ENCODE measurements around the gene TAS1R1. TPM values are rescaled to one million over a fixed set of nuclear protein-coding genes. Genes with fewer than 3 reads are reported as not detected.

TAS1R1 gene
- polyA plus RNA-seq, 2 of the 4 experiments (the other 2 are of a cell fraction) = not detected

DNA sequence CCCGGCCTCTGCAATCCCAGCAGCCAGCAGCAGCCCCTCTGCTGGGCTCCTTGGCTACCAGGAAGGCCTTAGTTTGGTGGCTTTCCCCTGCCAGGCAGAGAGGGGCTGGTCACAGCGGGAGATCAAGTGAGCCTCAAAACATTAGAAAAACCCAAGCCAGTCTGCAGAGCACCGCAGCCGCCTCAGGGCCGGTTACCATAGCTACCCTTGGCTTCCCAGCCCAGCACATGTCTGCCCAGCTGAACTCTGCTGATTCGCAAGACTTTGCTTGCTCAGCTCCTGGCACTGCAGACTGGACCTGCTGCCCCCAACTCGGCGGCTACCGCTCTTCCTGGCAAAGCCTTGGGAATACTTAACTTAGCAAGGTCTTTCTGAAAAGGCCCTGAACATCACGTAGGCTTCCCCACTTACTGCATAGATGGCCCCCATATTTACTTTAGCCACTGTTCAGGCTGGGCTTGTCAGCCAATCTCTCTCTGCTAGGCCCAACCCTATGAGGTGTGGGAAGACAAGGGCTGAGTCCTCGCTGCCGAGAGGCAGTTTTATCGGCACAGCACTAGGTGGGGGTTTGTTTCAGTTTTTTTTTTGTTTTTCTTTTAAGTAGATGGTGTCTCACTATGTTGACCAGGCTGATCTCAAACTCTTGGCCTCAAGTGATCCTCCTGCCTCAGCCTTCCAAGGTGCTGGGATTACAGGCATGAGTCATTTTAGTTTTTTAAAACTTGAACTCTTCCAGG, 35.0 kb upstream of the TAS1R1 start:
- ChIA-PET CTCF (interaction anchor here (1.4 to 2.1 kb wide), 2 partner anchors 33 to 35 kb away, joined by 3 to 5 read pairs; partner anchors contain the start of genes NOL9 and TAS1R1), POLR2A (no interaction called here)
- Histone ChIP-seq H3K4me1 (no peaks in the 10 kb centered on the region), H3K27ac (no peak overlapping the region), H3K9me3 (no peaks in the 10 kb centered on the region), H3K4me2 (no peak overlapping the region), H3K4me3 (no peak overlapping the region)
- FAIRE-seq (no peak), DNase-seq (ENCODE audit: low read depth in 1 of 2, low spot score in 1 of 2) (no peak), ATAC-seq (peak; percentile 26 to 28; a peak in 4 of 6 replicates)
- WGBS (ENCODE audit: missing lambda C conversion rate) = 82% methylated on average over 10 of the region's 13 CpGs
- TF ChIP-seq KDM1A (IDR thresholded peaks at IDR 0.05; ENCODE audit: low read depth) = no peak
- no peak for TF ChIP-seq CBX8 (IDR thresholded peaks at IDR 0.05)
- no peak for TF ChIP-seq POLR2AphosphoS2 (conservative IDR thresholded peaks at IDR 0.05; ENCODE audit: low read length)
- TF ChIP-seq EHMT2 (IDR thresholded peaks at IDR 0.05; ENCODE audit: low read depth) = no peak
- no peak for TF ChIP-seq RAD21 (conservative IDR thresholded peaks at IDR 0.05 in 1 of 2, IDR thresholded peaks at IDR 0.05 in 1 of 2)
- no peak for TF ChIP-seq ZSCAN20 (CRISPR knock-in tag; IDR thresholded peaks at IDR 0.05)
- TF ChIP-seq, protein P1, sequence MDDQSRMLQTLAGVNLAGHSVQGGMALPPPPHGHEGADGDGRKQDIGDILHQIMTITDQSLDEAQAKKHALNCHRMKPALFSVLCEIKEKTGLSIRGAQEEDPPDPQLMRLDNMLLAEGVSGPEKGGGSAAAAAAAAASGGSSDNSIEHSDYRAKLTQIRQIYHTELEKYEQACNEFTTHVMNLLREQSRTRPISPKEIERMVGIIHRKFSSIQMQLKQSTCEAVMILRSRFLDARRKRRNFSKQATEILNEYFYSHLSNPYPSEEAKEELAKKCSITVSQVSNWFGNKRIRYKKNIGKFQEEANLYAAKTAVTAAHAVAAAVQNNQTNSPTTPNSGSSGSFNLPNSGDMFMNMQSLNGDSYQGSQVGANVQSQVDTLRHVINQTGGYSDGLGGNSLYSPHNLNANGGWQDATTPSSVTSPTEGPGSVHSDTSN (IDR thresholded peaks at IDR 0.05) = no peak
- TF ChIP-seq ZFP36 (IDR thresholded peaks at IDR 0.05; ENCODE audit: borderline replicate concordance, partially characterized antibody) = no peak
- no peak for TF ChIP-seq GATA3 (IDR thresholded peaks at IDR 0.05; ENCODE audit: borderline replicate concordance)
- no peak for TF ChIP-seq NPAS2 (CRISPR knock-in tag; IDR thresholded peaks at IDR 0.05; ENCODE audit: borderline replicate concordance)
- TF ChIP-seq CHD4 (IDR thresholded peaks at IDR 0.05; ENCODE audit: borderline replicate concordance) = no peak

DNA sequence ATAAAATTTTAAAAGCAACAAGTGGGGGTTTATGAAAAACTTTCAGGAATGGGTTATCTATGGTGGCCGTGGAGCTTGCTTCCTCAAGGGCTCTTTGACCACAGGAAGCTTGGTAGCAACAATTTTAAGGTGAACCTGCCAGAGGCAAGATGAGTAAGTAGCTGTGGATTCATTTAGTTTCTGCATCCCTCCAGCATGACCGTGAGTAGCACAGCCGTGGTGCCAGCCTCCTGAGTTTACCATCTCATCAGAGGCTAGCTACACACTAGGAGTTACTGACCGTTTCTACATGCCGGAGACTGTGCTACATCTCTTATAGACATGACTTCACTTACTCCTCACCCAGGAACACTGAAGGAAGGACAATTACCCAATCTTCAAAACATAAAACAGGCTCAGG, 33.6 kb upstream of the TAS1R1 start:
- ATAC-seq (no peak), DNase-seq (ENCODE audit: low read depth in 1 of 2, low spot score in 1 of 2) (no peak), FAIRE-seq (no peak)
- no peaks in the 10 kb centered on the region for H3K4me1 ChIP-seq
- H3K9me3 ChIP-seq = no peaks in the 10 kb centered on the region
- no peak for TF ChIP-seq MYC (IDR thresholded peaks at IDR 0.05; ENCODE audit: borderline replicate concordance, low read length)
- no peak for TF ChIP-seq CHD2 (IDR thresholded peaks at IDR 0.05; ENCODE audit: low read length, partially characterized antibody)
- no peak for TF ChIP-seq ESRRA (IDR thresholded peaks at IDR 0.05; ENCODE audit: borderline replicate concordance, low read length)
- no peak for TF ChIP-seq RAD21 (conservative IDR thresholded peaks at IDR 0.05 in 1 of 2, IDR thresholded peaks at IDR 0.05 in 1 of 2)
- TF ChIP-seq HOXA7 (CRISPR knock-in tag; IDR thresholded peaks at IDR 0.05) = no peak
- TF ChIP-seq RFX5 (IDR thresholded peaks at IDR 0.05) = no peak
- no peak for TF ChIP-seq NFE2L2 (conservative IDR thresholded peaks at IDR 0.05; ENCODE audit: low read length)
- TF ChIP-seq NPAS2 (CRISPR knock-in tag; IDR thresholded peaks at IDR 0.05; ENCODE audit: borderline replicate concordance) = no peak
- TF ChIP-seq, protein P2, sequence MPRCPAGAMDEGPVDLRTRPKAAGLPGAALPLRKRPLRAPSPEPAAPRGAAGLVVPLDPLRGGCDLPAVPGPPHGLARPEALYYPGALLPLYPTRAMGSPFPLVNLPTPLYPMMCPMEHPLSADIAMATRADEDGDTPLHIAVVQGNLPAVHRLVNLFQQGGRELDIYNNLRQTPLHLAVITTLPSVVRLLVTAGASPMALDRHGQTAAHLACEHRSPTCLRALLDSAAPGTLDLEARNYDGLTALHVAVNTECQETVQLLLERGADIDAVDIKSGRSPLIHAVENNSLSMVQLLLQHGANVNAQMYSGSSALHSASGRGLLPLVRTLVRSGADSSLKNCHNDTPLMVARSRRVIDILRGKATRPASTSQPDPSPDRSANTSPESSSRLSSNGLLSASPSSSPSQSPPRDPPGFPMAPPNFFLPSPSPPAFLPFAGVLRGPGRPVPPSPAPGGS (IDR thresholded peaks at IDR 0.05) = no peak
- TF ChIP-seq HOXB5 (CRISPR knock-in tag; IDR thresholded peaks at IDR 0.05) = no peak
- no peak for TF ChIP-seq RARB (CRISPR knock-in tag; IDR thresholded peaks at IDR 0.05)
- H3K4me2 ChIP-seq = no peak overlapping the region
- no peak overlapping the region for H3K27ac ChIP-seq
- ChIA-PET CTCF (interaction anchor here (1.0 to 4.0 kb wide), 5 partner anchors 14 to 36 kb away, joined by 3 to 20 read pairs (median 3); partner anchors contain the start of genes NOL9 and TAS1R1), POLR2A (no interaction called here)
- no peak overlapping the region for H3K4me3 ChIP-seq
- 61% methylated on average over 5 of the region's 5 CpGs for WGBS (ENCODE audit: missing lambda C conversion rate)

DNA sequence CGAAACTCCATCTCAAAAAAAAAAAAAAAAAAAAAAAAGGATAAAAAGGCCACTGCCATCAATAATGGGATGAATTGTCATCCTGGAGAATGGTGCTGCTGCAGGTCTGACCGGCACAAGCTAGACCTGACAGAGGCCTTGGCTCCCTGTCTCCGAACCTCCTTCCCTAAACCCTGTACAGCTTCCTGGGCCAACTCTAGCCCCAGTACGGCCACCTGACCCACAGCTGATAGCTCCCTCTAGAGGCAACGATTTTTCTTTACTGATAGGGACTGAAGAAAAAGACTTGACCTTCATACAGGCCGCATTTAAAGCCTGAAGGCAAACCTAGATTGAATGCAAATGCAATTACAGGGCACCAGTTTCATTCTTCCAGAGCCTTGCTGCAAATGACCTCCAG, 31.5 kb upstream of the TAS1R1 start:
- CTCF ChIA-PET = interaction anchor here (0.7 to 4.0 kb wide), 12 partner anchors 10 to 47 kb away, joined by 3 to 20 read pairs (median 4); partner anchors contain the start of genes NOL9 and TAS1R1
- Histone ChIP-seq H3K4me2 (no peak overlapping the region), H3K27ac (no peak overlapping the region), H3K4me3 (no peak overlapping the region), H3K4me1 (no peaks in the 10 kb centered on the region), H3K9me3 (no peaks in the 10 kb centered on the region)
- ATAC-seq = peak; percentile 86
- 51% methylated on average over 5 of the region's 6 CpGs for WGBS (ENCODE audit: missing lambda C conversion rate)
- FAIRE-seq = no peak
- POLR2A ChIA-PET = no interaction called here
- peak; percentile 48 to 64 for DNase-seq (ENCODE audit: low read depth in 1 of 2, low spot score in 1 of 2)
- TF ChIP-seq RAD21 (conservative IDR thresholded peaks at IDR 0.05 in 1 of 2, IDR thresholded peaks at IDR 0.05 in 1 of 2) (peak; percentile 14 to 42; a peak in 2 of 5 replicates), CHD2 (IDR thresholded peaks at IDR 0.05; ENCODE audit: low read length, partially characterized antibody) (no peak)
- TF ChIP-seq, protein P3, sequence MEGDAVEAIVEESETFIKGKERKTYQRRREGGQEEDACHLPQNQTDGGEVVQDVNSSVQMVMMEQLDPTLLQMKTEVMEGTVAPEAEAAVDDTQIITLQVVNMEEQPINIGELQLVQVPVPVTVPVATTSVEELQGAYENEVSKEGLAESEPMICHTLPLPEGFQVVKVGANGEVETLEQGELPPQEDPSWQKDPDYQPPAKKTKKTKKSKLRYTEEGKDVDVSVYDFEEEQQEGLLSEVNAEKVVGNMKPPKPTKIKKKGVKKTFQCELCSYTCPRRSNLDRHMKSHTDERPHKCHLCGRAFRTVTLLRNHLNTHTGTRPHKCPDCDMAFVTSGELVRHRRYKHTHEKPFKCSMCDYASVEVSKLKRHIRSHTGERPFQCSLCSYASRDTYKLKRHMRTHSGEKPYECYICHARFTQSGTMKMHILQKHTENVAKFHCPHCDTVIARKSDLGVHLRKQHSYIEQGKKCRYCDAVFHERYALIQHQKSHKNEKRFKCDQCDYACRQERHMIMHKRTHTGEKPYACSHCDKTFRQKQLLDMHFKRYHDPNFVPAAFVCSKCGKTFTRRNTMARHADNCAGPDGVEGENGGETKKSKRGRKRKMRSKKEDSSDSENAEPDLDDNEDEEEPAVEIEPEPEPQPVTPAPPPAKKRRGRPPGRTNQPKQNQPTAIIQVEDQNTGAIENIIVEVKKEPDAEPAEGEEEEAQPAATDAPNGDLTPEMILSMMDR (IDR thresholded peaks at IDR 0.05) = peak; percentile 43; the same call in 2 of the 3 replicates

All from A549 (cell line).